NCI-H226 (cell line): ENCODE results near the gene ME1.
A peak's percentile ranks its signal among the peaks of the same experiment; 100 is the strongest.
"Not testable (repeated sequence)": the region's sequence is repeated elsewhere in the genome, so short reads cannot be mapped to it uniquely, and the experiment has no call there.

Source experiments
- DNase-seq: peaks from one replicate; pipeline ENCODE4 v3.0.0-alpha.2; 2015

Gene ME1

DNA sequence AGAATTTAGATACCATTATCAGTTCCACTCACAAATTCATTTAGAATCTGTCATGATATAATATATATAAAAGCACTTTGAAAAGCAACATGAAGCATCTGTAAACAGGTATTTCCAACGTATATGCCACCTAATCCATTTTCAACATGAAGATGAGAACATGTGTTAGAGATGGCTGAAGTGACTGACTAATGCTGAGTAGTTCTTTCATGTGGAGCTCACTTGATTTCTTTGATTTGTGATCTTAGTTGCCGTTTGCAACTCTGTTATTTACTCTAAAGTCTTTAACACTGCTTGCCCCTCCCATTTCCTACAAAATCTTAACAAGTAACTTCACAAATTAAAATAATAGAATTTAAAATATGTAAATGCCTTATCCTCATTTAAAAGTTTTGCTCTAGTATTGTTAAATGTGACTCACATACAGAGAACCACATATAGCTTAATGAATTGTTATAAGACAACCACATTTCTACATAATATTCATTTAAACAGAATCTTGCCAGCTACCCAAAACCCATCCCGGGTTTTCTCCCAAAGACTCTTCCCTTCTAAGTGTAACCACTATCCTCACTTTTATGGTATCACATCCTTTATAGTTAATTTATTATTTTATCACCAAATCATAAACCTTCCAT lies 78.3 kb downstream of the ME1 start:
- DNase-seq: no peak

- DNase-seq: no peak
These were observed 87.7 kb downstream of the ME1 start for GRCh38 chr6:83343121-83343520.

- no peak for DNase-seq
These were observed 89.1 kb downstream of the ME1 start for GRCh38 chr6:83341765-83342164.

- not testable (repeated sequence) for DNase-seq
These were observed 96.9 kb downstream of the ME1 start for GRCh38 chr6:83333916-83334315.

GRCh38 chr6:83333500-83333899 lies 97.4 kb downstream of the ME1 start:
- no peak for DNase-seq

GRCh38 chr6:83314693-83315092 lies 116.2 kb downstream of the ME1 start:
- DNase-seq: no peak

DNA sequence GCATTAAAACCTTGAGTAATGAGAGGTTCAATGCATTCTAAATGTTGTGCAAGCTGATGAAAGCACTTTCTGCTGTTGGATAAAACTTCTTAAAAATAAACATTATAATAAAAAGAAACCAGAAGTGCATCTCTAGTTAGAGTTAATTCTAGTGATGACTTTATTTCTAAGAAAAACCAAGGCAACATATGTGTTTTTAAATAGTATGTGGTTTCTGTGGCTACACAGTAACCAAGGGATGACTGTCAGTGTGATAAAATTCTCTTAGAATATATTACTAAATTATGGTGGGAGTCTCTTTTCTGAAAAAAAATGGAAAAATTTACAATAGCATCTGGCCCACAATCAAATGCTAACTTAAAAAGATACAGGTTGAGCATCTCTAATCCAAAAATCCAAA lies 117.0 kb downstream of the ME1 start:
- DNase-seq: no peak

DNA sequence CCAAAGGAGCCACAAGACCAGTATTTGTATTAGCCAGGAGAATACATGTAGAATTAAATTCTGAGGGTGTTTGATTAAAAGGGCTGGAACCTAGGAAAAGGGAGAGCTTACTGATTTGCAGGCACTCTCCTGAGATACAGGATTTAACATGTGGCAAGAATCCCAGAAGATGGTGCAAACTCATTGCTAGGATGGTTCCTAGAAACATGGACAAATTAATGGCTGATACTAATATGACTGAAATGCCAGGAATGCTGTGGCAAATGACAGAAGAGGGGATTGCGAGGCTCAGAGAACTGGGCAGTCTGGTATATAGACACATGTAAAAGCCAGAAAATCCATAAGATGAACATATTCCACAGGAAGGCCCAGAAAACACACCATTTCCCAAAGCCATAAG lies 119.6 kb downstream of the ME1 start:
- no peak for DNase-seq

DNA sequence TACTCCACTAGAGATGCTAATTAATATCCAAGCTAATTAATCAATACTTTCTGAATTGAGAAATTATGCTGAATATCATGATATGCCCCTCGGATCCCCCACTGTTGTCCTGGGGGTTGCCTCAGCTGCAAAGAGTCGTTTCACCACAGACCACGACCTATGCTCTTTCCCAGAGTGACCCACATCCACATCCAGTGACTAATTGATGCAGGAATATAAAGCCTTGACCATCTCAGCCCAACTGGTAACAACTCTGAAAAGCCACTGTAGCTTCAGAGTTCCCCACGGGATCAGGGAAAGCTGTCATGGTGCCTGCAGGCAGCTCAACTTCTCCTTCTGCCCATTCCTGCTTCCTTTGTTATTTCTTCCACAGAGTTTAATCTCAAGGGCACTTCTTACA lies 120.8 kb downstream of the ME1 start:
- no peak for DNase-seq

GRCh38 chr6:83309344-83309743 lies 121.5 kb downstream of the ME1 start:
- DNase-seq: no peak

- no peak for DNase-seq
These were observed 122.0 kb downstream of the ME1 start for GRCh38 chr6:83308833-83309232.

DNA sequence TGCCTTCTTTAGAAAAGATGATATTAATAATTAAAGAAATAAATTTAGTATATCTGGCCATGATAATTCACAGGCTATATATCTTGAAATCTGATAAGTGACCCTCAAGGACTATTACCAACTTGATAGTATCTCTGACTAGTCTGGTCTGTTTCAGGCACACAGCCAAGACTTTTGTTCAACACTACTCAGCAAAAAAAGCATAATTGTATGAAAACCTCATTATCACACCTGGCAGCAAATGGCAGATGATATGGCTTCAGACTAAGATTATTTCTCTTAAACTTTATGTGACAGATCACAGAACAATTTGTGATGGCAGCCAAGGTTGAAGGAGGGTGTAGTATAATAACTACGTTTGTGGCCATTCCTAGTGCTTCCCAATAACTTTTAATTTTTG lies 123.0 kb downstream of the ME1 start:
- DNase-seq: no peak

- DNase-seq: no peak
These were observed 127.4 kb downstream of the ME1 start for GRCh38 chr6:83303426-83303825.

- no peak for DNase-seq
These were observed 136.2 kb downstream of the ME1 start for GRCh38 chr6:83294676-83295075.

DNA sequence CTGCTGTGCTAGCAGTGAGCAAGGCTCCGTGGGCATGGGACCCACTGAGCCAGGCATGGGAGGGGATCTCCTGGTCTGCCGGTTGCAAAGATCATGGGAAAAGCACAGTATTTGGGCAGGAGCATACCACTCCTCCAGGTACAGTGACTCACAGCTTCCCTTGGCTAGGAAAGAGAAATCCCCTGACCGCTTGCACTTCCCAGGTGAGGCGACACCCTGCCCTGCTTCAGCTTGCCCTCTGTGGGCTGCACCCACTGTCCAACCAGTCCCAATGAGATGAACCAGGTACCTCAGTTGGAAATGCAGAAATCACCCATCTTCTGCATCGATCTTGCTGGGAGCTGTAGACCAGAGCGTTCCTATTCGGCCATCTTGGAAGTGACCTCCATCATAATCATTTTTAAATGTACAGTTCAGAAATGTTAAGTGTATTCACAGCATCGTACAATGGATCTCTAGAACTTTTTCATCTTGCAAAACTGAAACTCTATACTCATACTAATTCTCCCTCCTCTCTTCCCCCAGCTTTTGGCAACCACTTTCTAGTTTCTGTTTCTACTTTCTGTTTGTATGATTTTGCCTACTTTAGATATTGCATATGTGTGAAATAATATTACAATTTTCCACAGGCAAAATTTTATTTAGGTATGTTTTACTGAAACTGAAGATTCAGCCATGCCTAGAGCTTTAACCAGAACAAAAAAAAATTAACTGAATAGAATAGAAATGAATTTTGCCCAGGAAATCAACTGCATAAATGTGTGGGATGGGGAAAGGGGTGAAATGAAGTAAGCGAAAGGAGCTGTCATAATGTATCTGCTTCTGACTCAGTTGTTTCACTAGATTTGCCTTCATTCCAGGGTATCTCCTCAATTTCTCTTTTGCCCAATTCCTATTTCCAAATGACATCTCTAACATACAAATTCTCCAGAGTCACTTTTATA lies 137.7 kb downstream of the ME1 start:
- no peak for DNase-seq

- DNase-seq: not testable (repeated sequence)
These were observed 143.6 kb downstream of the ME1 start for GRCh38 chr6:83287298-83287697.

GRCh38 chr6:83285917-83286316 lies 144.9 kb downstream of the ME1 start:
- DNase-seq: no peak

DNA sequence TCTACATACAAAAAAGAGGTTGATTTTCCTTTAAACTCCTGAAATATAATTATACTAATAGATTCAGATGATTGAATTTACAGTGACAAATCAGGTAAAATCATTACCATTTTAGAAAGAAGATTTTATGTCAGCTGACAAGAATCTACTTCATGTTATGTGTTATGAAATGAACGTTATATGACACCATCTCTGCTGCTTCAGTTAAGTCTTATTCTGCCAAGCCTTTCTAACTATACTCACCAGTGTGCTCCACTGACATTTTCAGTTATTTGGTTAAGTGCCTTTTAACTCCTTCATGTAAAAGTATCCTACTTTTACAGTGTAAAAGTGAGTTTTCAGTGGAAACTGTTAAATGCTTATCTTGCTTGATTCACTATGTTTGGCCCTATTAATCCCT lies 157.3 kb downstream of the ME1 start:
- DNase-seq: no peak

GRCh38 chr6:83270971-83271719 lies 159.7 kb downstream of the ME1 start:
- DNase-seq: peak; percentile 81

GRCh38 chr6:83265384-83265783 lies 165.5 kb downstream of the ME1 start:
- peak; percentile 10 for DNase-seq

DNA sequence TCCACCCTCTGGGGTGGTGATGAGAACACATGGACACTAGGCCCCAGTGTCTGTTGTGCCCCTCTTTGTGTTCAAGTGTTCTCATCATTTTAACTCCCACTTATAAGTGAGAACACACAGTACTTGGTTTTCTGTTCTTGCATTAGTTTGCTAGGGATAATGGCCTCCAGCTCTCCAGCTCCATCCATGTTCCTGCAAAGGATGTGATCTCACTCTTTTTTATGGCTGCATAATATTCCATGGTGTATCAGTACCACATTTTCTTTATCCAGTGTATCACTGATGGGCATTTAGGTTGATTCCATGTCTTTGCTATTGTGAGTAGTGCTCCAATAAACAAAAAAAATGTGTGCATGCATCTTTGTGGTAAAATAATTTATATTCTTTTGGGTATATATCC lies 170.3 kb downstream of the ME1 start:
- no peak for DNase-seq

DNA sequence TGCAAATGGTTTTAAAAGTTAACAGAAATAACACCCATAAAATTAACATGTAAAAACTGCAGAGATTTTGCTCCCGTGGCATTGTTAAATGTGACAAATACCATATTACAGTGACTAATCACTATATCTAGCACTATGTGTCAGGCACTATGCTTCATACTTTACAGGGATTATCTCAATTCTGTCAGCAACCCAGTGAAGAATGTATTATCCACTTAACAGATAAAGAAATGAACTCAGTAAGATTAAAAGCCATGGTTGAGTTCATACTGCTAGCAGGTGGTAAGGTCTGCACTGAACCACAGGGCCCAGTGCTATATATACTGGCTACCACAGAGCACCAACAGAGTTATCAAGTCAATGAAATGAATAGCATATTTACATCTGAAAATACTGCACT lies 172.3 kb downstream of the ME1 start:
- peak; percentile 75 for DNase-seq

DNA sequence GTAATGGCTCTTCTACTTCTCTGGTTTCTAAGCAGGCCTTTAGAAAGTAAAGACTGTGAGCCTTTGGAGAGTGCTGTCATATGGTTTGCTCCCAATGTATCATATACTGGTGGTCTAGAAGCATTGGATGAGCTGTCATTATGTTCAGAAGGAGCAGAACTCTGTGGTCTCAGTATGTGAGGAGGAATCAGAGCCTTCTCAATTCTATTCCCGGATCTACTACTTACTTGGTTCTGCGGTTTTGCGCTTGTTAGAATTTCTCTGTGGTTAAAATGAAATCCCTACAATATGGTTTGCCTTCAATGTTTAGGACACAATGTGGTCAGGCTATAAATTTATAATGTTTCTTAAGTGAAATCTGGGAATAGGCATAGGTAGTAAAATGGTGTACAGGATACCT lies 173.1 kb downstream of the ME1 start:
- no peak for DNase-seq

GRCh38 chr6:83256719-83257118 lies 174.1 kb downstream of the ME1 start:
- not testable (repeated sequence) for DNase-seq
